H1 (cell line): Measurements from ENCODE around the gene GRIK1. TPM values are rescaled to one million over a fixed set of nuclear protein-coding genes. Genes with fewer than 3 reads are reported as not detected.

Experiments
- CTCF ChIA-PET: fragments of 300-600 bp; sonication (Branson Sonifier 250); formaldehyde crosslinking; loops from one replicate; lab custom pipeline; 2021; ENCODE audit not compliant: partially characterized antibody; lab: Charles Lee
- POLR2A ChIA-PET: fragments of 300-600 bp; sonication (Branson Sonifier 250); formaldehyde crosslinking; loops from one replicate; lab custom pipeline; 2021; ENCODE audit warnings: inconsistent platforms; ENCODE audit not compliant: partially characterized antibody; lab: Charles Lee
- DNase-seq, 2 experiments: peaks; one replicate each; pipeline versions ENCODE4 v3.0.0 to v3.0.0-alpha.2; 2010 to 2022; ENCODE audit warnings: low spot score in 2 of 2, low read depth in 1 of 2, mixed read lengths in 1 of 2
- FAIRE-seq: peaks from 2 replicates; lab custom pipeline; 2011; peaks lifted over from hg19 to GRCh38; lab: Jason Lieb, UNC
- H2AFZ ChIP-seq: 2 replicates; pipeline ENCODE4 v1.8.1; 2012; ENCODE audit warnings: low read length, inconsistent platforms
- H2AK5ac ChIP-seq: 2 replicates; pipeline ENCODE4 v1.6.1; 2013; ENCODE audit warnings: low read depth, low read length
- H2BK120ac ChIP-seq: replicated peaks from 2 replicates; pipeline ENCODE3; 2013; ENCODE audit warnings: low read depth, low read length, inconsistent platforms
- H2BK12ac ChIP-seq: 2 replicates; pipeline ENCODE4 v1.6.1; 2013; ENCODE audit warnings: low read depth, low read length
- H2BK15ac ChIP-seq: 2 replicates; pipeline ENCODE4 v1.6.1; 2013; ENCODE audit warnings: low read length
- H2BK20ac ChIP-seq: 2 replicates; pipeline ENCODE4 v1.6.1; 2013; ENCODE audit warnings: low read length
- H2BK5ac ChIP-seq: 2 replicates; pipeline ENCODE4 v1.6.1; 2013; ENCODE audit warnings: low read depth, low read length
- H3K14ac ChIP-seq: 2 replicates; pipeline ENCODE4 v1.6.1; 2013; ENCODE audit warnings: inconsistent platforms; ENCODE audit not compliant: insufficient read length
- H3K18ac ChIP-seq: 2 replicates; pipeline ENCODE4 v1.6.1; 2013; ENCODE audit warnings: low read length; ENCODE audit errors: extremely low read depth
- H3K23ac ChIP-seq: 2 replicates; pipeline ENCODE4 v1.6.1; 2013; ENCODE audit warnings: inconsistent platforms; ENCODE audit not compliant: insufficient read length
- H3K23me2 ChIP-seq: 2 replicates; pipeline ENCODE4 v1.6.1; 2013; ENCODE audit warnings: low read depth, low read length
- H3K27ac ChIP-seq: 2 replicates; pipeline ENCODE4 v1.6.1; 2011; ENCODE audit warnings: low read depth, low read length, inconsistent platforms
- H3K27me3 ChIP-seq, 4 experiments: replicated peaks in 1 of 4; 1 replicate in 1 of 4; 2 replicates in 3 of 4; pipeline versions ENCODE4 v1.6.1 to v1.8.1; 2011 to 2013; ENCODE audit warnings: low read length in 3 of 4, mild to moderate bottlenecking in 3 of 4, inconsistent platforms in 2 of 4, mixed read lengths in 2 of 4, moderate library complexity in 1 of 4; ENCODE audit not compliant: control insufficient read depth in 3 of 4, insufficient read depth in 3 of 4; ENCODE audit errors: extremely low read depth in 1 of 4
- H3K36me3 ChIP-seq, 4 experiments: 2 replicates each; pipeline versions ENCODE4 v1.6.1 to v1.8.1; 2011 to 2013; ENCODE audit warnings: mild to moderate bottlenecking in 4 of 4, low read length in 3 of 4, moderate library complexity in 2 of 4, control low read depth in 1 of 4, inconsistent platforms in 1 of 4; ENCODE audit not compliant: insufficient read depth in 4 of 4, control insufficient read depth in 2 of 4
- H3K4ac ChIP-seq: replicated peaks from 2 replicates; pipeline ENCODE3; 2013; ENCODE audit warnings: low read length, low read depth, mixed read lengths, inconsistent platforms; ENCODE audit not compliant: insufficient read length
- H3K4me1 ChIP-seq, 4 experiments: replicated peaks in 1 of 4; 1 replicate in 1 of 4; 2 replicates in 3 of 4; pipeline versions ENCODE4 v1.6.1 to v1.8.1; 2011 to 2013; ENCODE audit warnings: low read length in 3 of 4, inconsistent platforms in 2 of 4, mixed read lengths in 1 of 4; ENCODE audit not compliant: insufficient read depth in 4 of 4, control insufficient read depth in 3 of 4
- H3K4me2 ChIP-seq, 2 experiments: 2 replicates each; pipeline versions ENCODE4 v1.6.1 to v1.8.1; 2011 to 2013; ENCODE audit warnings: low read depth in 2 of 2, low read length in 2 of 2, control low read depth in 1 of 2, inconsistent platforms in 1 of 2, mild to moderate bottlenecking in 1 of 2; ENCODE audit not compliant: insufficient read depth in 1 of 2
- H3K4me3 ChIP-seq, 4 experiments: fragments of 200-600, 300-600 bp in 1 of 4; sonication (generic), shearing (Covaris generic), sonication (Bioruptor Twin) in 1 of 4; 2 replicates each; pipeline versions ENCODE4 v1.5.1 to v1.8.1; 2011 to 2016; ENCODE audit warnings: low read length in 4 of 4, low read depth in 3 of 4, control low read depth in 2 of 4, inconsistent platforms in 2 of 4, mild to moderate bottlenecking in 2 of 4, mixed read lengths in 1 of 4, moderate library complexity in 1 of 4; ENCODE audit not compliant: insufficient read depth in 2 of 4; ENCODE audit errors: extremely low read depth in 1 of 4
- H3K56ac ChIP-seq: replicated peaks from 2 replicates; pipeline ENCODE3; 2013; ENCODE audit warnings: low read depth, mild to moderate bottlenecking, mixed read lengths, low read length, inconsistent platforms; ENCODE audit not compliant: insufficient read length
- H3K79me1 ChIP-seq: 2 replicates; pipeline ENCODE4 v1.6.1; 2013; ENCODE audit warnings: low read depth, low read length, control low read depth
- H3K79me2 ChIP-seq, 2 experiments: 2 replicates each; pipeline versions ENCODE4 v1.6.1 to v1.8.1; 2012 to 2013; ENCODE audit warnings: low read length in 2 of 2, mild to moderate bottlenecking in 2 of 2, inconsistent platforms in 1 of 2; ENCODE audit not compliant: insufficient read depth in 2 of 2, control insufficient read depth in 1 of 2
- H3K9ac ChIP-seq, 4 experiments: replicated peaks in 1 of 4; 1 replicate in 1 of 4; 2 replicates in 3 of 4; pipeline versions ENCODE4 v1.6.1 to v1.8.1; 2011 to 2013; ENCODE audit warnings: low read depth in 3 of 4, low read length in 3 of 4, control low read depth in 2 of 4, mild to moderate bottlenecking in 2 of 4, moderate library complexity in 2 of 4, inconsistent platforms in 1 of 4; ENCODE audit errors: extremely low read depth in 1 of 4
- H3K9me3 ChIP-seq, 2 experiments: 2 replicates each; pipeline versions ENCODE4 v1.6.1 to v1.8.1; 2012 to 2013; ENCODE audit warnings: mild to moderate bottlenecking in 2 of 2, moderate library complexity in 2 of 2, control low read depth in 1 of 2, inconsistent platforms in 1 of 2, low read depth in 1 of 2, low read length in 1 of 2, mixed read lengths in 1 of 2; ENCODE audit not compliant: insufficient read depth in 2 of 2
- H4K20me1 ChIP-seq, 2 experiments: replicated peaks in 1 of 2; 2 replicates each; pipeline versions ENCODE3 to v1.8.1; 2011 to 2013; ENCODE audit warnings: inconsistent platforms in 2 of 2, low read length in 2 of 2, mild to moderate bottlenecking in 1 of 2; ENCODE audit not compliant: insufficient read depth in 2 of 2, control insufficient read depth in 1 of 2
- H4K5ac ChIP-seq: 2 replicates; pipeline ENCODE4 v1.6.1; 2013; ENCODE audit warnings: low read length, low read depth, mixed read lengths, inconsistent platforms; ENCODE audit not compliant: insufficient read length
- H4K8ac ChIP-seq: 2 replicates; pipeline ENCODE4 v1.8.0; 2013; ENCODE audit warnings: mild to moderate bottlenecking, moderate library complexity, low read length, inconsistent platforms; ENCODE audit not compliant: insufficient read depth; ENCODE audit errors: extremely low read depth
- H4K91ac ChIP-seq: replicated peaks from 2 replicates; pipeline ENCODE3; 2013; ENCODE audit warnings: low read length, mixed read lengths, inconsistent platforms; ENCODE audit not compliant: insufficient read length
- ATF2 ChIP-seq: IDR thresholded peaks from 2 replicates; pipeline ENCODE4 v1.6.1; 2012; ENCODE audit warnings: low read length, inconsistent platforms
- HDAC6 ChIP-seq: IDR thresholded peaks from one replicate; pipeline ENCODE4 v1.7.1; 2012; ENCODE audit warnings: low read depth, mild to moderate bottlenecking, inconsistent platforms, low read length, moderate library complexity
- WGBS, 2 experiments: shearing (Covaris generic) in 1 of 2; methylation state at CpG; one replicate each; pipeline versions ENCODE4 v1.1.6 to v1.1.7; 2013 to 2015; ENCODE audit warnings: low lambda C conversion rate in 2 of 2, mixed read lengths in 2 of 2, inconsistent platforms in 1 of 2, low coverage in 1 of 2, missing lambda C conversion rate in 1 of 2; ENCODE audit not compliant: insufficient replicate concordance in 2 of 2, insufficient coverage in 1 of 2, insufficient read length in 1 of 2; ENCODE audit errors: extremely low coverage in 1 of 2, missing lambda C conversion rate in 1 of 2; 5-methylcytosine and 5-hydroxymethylcytosine counted together
- polyA plus RNA-seq, 7 experiments: library from polyadenylated mRNA; depleted of rRNA in 3 of 7; stranded (reverse) in 5 of 7; unstranded in 2 of 7; fragments of >200 nt in 5 of 7; fragments of 200-250 nt in 2 of 7; gene quantifications; 1 replicate in 5 of 7; 2 replicates in 1 of 7; 4 replicates in 1 of 7; pipeline versions ENCODE4 v1.2.1 to v1.2.3, GENCODE V29; 2011 to 2013; ENCODE audit warnings: missing spikeins in 2 of 7, mixed read lengths in 2 of 7
- total RNA-seq: library from RNA; stranded (reverse); fragmentation: NEBNext Ultra II Directional; extraction: Animal tissue kit (Norgen Biotek cat#: 25700); gene quantifications from 2 replicates; pipeline ENCODE4 v1.2.1, GENCODE V29; 2021

GRIK1 gene
- total and polyA plus RNA-seq, 2 of the 8 experiments (the other 6 are each of a cell fraction or from before 2014, with no cell fraction given) = 0.11 to 0.32 TPM

- Histone ChIP-seq H3K23me2 (no peaks in the 10 kb centered on the region), H3K4me2 (no peak overlapping the region), H2BK120ac (no peak overlapping the region), H3K4me3 (no peak overlapping the region), H3K36me3 (no peaks in the 10 kb centered on the region), H3K27me3 (no peaks in the 10 kb centered on the region), H3K27ac (no peak overlapping the region), H3K18ac (no peak overlapping the region), H3K4me1 (no peaks in the 10 kb centered on the region), H2AFZ (no peak overlapping the region), H3K9me3 (no peaks in the 10 kb centered on the region), H4K5ac (no peak overlapping the region), H3K23ac (no peak overlapping the region), H2AK5ac (no peak overlapping the region), H3K79me2 (no peaks in the 10 kb centered on the region), H2BK5ac (no peak overlapping the region), H4K8ac (no peak overlapping the region), H3K4ac (no peak overlapping the region), H2BK12ac (no peak overlapping the region), H3K79me1 (no peaks in the 10 kb centered on the region), H2BK15ac (no peak overlapping the region), H3K14ac (no peak overlapping the region), H2BK20ac (no peak overlapping the region), H3K9ac (no peak overlapping the region), H4K20me1 (no peaks in the 10 kb centered on the region), H3K56ac (no peak overlapping the region), H4K91ac (no peak overlapping the region)
- ChIA-PET CTCF (no interaction called here), POLR2A (no interaction called here)
- no peak for DNase-seq
- 88% methylated on average over 3 of the region's 3 CpGs; no CpG with 5 or more reads in 1 of the 2 experiments for WGBS, 2 experiments
- FAIRE-seq = no peak
- TF ChIP-seq ATF2 (no peak), HDAC6 (no peak)
Observed at GRCh38 chr21:29896884-29897283, 42.9 kb downstream of the GRIK1 start.
